Measurements from ENCODE around the gene ZFYVE28.
"Not testable (repeated sequence)": the region's sequence is repeated elsewhere in the genome, so short reads cannot be mapped to it uniquely, and the experiment has no call there.

ZFYVE28 gene

GRCh38 chr4:2417765-2418649 is at the start of gene ZFYVE28:
ZFYVE28 (minus strand) TSS chr4:2418645; CDS start chr4:2418323, 322 bp downstream.
- Mint-ChIP-seq H3K36me3 (no peaks in the 10 kb centered on the region), H3K27ac (peak within 1 kb of the TSS; percentile 67), H3K27me3 (peaks cover 65% of the 10 kb centered on the region), H3K4me3 (peak within 1 kb of the TSS; percentile 90), H3K4me1 (peaks cover 45% of the 10 kb centered on the region), H3K9me3 (no peaks in the 10 kb centered on the region)
- no peak for ATAC-seq

DNA sequence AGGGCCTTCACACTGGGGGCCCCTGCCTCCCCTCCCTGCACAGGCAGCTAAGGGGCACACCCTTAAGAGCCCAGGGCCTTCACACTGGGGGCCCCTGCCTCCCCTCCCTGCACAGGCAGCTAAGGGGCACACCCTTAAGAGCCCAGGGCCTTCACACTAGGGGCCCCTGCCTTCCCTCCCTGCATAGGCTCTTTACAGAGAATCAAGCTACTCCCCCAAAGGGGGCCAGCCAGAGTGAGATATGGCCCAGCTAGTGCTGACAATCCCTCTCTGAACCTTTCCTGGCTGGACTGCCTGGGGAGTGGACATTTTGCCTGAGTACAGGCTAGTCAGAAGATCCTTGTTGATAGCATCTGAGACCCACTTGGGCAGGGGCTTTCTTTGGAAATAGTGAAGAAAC is 47.1 kb upstream of the ZFYVE28 start:
- H3K27ac Mint-ChIP-seq, H3K9me3 Mint-ChIP-seq, ATAC-seq, H3K36me3 Mint-ChIP-seq, H3K4me3 Mint-ChIP-seq: not testable (repeated sequence)
- H3K27me3 Mint-ChIP-seq = peaks cover 13% of the 10 kb centered on the region
- peaks cover 37% of the 10 kb centered on the region for H3K4me1 Mint-ChIP-seq

DNA sequence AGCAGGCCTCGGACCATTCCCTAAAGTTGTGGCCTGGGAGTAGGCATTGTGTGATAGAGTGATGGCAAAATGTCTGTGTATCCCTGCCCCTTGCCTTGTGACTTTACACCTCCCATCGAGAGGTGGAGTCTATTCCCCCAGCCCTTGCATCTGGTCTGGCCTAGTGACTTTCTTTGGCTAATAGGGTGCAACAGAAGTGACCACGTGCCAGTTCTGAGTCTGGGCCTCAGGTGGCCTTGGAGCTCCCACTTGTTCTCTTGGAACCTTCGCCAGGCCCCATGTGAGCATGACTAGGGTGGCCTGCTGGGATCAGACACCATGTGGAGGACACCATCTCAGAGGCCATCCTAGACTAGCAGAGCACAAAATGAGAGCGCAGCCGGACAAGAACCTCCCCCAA is 46.6 kb upstream of the ZFYVE28 start:
- Mint-ChIP-seq H3K27me3 (peaks cover 13% of the 10 kb centered on the region), H3K9me3 (no peaks in the 10 kb centered on the region), H3K27ac (no peak overlapping the region), H3K36me3 (no peaks in the 10 kb centered on the region), H3K4me3 (no peak overlapping the region), H3K4me1 (peaks cover 32% of the 10 kb centered on the region)
- ATAC-seq = no peak

- Mint-ChIP-seq H3K36me3 (no peaks in the 10 kb centered on the region), H3K27me3 (peaks cover 13% of the 10 kb centered on the region), H3K4me1 (peaks cover 26% of the 10 kb centered on the region), H3K4me3 (peak overlapping the region; percentile 72), H3K9me3 (no peaks in the 10 kb centered on the region), H3K27ac (no peak overlapping the region)
- no peak for ATAC-seq
Observed at GRCh38 chr4:2462992-2463762, 44.7 kb upstream of the ZFYVE28 start.

- peak overlapping the region; percentile 78 for H3K4me3 Mint-ChIP-seq
- H3K36me3 Mint-ChIP-seq = no peaks in the 10 kb centered on the region
- H3K9me3 Mint-ChIP-seq = no peaks in the 10 kb centered on the region
- H3K27ac Mint-ChIP-seq = peak overlapping the region; percentile 55
- peaks cover 24% of the 10 kb centered on the region for H3K4me1 Mint-ChIP-seq
- peak; percentile 96 for ATAC-seq
- peaks cover 13% of the 10 kb centered on the region for H3K27me3 Mint-ChIP-seq
Observed at GRCh38 chr4:2462218-2462991, 44.0 kb upstream of the ZFYVE28 start.

GRCh38 chr4:2461246-2461960 is 43.0 kb upstream of the ZFYVE28 start:
- Mint-ChIP-seq H3K9me3 (no peaks in the 10 kb centered on the region), H3K27ac (peak overlapping the region; percentile 55), H3K4me1 (peaks cover 24% of the 10 kb centered on the region), H3K4me3 (peak overlapping the region; percentile 78), H3K36me3 (no peaks in the 10 kb centered on the region), H3K27me3 (peaks cover 13% of the 10 kb centered on the region)
- ATAC-seq = no peak

DNA sequence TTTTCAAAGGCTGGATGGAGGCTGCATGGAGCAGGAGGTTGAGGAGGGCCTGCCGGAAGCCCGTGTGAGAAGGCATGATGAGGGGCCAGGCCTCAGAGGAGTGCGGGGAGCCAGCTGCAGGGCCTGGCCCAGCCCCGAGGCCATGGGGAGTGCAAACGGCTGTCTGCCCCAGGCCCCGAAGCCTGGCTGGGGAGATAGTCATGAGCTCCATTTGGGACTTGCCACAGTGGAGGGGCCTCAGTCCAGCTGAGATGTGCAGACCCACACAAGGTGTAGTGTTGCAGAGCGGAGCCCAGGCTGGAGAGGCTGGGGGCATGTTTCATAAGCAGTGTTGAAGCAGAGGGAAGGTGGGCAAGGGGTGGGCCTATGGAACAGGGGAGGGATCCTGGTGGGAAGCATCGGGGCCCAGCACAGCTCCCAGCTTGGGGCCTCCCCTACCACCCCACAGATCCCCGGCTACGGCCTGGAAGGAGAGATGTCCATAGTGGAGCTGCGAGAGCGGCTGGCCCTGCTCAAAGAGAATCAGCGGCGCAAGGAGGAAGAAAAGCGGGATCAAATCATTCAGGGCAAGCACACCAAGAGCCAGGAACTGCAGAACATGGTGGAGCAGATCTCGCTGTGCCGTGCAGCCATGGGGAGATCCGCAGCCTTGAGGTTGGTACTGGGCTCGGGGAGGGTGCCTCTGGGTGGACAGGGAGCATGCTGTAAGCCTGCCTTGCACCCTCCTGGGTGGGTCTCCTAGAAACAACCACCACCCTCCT is 41.3 kb upstream of the ZFYVE28 start:
- H3K27me3 Mint-ChIP-seq = peaks cover 13% of the 10 kb centered on the region
- no peak overlapping the region for H3K27ac Mint-ChIP-seq
- no peaks in the 10 kb centered on the region for H3K9me3 Mint-ChIP-seq
- no peak for ATAC-seq
- peaks cover 24% of the 10 kb centered on the region for H3K4me1 Mint-ChIP-seq
- H3K36me3 Mint-ChIP-seq = no peaks in the 10 kb centered on the region
- H3K4me3 Mint-ChIP-seq = no peak overlapping the region

DNA sequence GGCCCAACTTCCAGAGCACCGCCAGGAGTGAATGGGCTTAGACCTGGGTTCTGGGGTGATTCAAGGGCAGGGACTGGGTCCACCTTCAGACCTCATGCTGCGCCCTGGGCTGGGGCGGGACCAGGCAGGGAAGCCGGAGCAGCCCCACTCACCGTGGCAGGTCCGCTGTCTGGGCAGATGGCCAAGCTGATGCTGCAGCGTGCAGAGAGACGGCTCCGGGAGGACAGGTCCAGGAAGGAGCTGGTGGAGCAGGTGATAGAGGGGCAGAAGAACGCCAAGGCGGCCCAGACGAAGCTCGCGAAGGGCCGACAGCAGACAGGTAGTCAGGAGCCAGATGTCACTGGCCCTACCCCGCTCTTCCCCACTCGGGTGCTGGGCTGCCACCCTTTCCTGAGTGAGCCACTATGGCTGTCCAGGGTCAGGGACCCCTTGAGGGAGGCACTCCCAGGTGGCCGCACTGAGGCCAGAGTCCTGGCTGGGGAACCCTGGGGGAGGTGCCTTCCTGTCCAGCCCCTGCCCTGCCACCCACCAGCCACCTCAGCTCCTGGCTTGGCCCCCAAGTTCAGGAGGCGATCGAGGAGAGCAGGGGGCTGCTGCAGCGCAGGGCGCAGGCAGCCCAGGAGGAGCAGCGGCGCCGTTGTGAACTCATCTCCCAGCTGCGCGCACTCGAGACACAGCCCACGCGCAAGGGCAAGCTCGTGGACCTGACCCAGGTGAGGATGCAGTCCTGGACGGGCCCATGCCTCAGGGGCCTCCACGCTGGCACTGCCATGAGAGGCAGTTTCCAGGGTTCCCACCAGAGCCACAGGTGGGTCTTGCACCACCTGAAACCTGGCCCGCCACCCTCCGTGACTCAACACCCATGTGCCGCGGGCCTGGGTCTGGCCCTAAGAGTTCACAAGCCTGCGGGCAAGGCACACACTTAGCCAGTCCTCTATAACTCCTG is 40.4 kb upstream of the ZFYVE28 start:
- no peak overlapping the region for H3K4me3 Mint-ChIP-seq
- H3K27ac Mint-ChIP-seq = no peak overlapping the region
- H3K36me3 Mint-ChIP-seq = no peaks in the 10 kb centered on the region
- peaks cover 13% of the 10 kb centered on the region for H3K27me3 Mint-ChIP-seq
- H3K4me1 Mint-ChIP-seq = peaks cover 24% of the 10 kb centered on the region
- ATAC-seq = no peak
- H3K9me3 Mint-ChIP-seq = no peaks in the 10 kb centered on the region

- no peaks in the 10 kb centered on the region for H3K9me3 Mint-ChIP-seq
- no peak for ATAC-seq
- H3K27ac Mint-ChIP-seq = no peak overlapping the region
- H3K27me3 Mint-ChIP-seq = peaks cover 13% of the 10 kb centered on the region
- no peaks in the 10 kb centered on the region for H3K36me3 Mint-ChIP-seq
- no peak overlapping the region for H3K4me3 Mint-ChIP-seq
- H3K4me1 Mint-ChIP-seq = peaks cover 15% of the 10 kb centered on the region
Observed at GRCh38 chr4:2457481-2458295, 39.2 kb upstream of the ZFYVE28 start.

DNA sequence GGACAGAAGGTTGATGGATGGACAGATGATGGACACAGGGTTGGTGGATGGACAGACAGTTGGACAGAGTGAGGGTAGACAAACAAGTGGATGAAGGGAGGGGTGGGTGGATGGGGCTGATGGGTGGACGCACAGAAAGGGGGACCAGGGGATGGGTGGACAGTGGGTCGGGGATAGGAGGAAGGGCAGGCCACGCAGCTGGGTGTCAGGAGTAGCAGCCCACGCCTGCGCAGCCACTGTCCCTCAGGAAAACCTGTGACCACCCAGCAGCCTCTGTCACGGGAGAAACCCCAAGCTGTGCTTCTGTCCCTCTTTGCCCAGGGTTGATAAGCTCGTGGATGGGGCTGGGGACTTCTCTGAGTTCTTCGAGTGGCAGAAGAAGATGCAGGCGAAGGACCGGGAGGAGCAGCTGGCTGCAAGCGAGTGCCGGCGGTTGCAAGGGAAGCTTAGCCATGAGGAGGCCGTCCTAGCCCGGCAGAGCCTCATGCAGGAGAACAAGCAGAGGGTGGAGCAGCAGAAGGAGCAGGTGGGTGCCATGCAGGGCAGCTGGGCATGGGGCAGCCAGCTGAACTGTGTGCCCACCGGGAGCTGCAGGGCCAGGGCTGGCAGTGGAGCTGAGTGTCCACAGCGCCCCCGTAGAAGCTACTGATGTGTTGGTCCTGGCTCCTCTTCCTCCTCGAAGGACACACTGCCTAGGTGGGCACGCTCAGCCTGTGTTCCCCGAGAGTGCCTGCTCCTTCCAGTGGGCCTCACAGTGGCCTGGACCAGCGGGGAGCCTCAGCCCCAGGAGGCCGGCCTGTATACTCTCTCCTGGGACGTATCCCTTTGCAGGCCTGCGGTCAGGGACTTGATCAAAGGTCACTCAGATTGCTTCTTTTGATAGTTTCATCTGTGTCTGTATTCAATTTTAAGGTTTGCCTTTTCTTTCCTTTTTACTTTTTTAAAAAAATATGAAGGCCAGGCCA is 33.7 kb upstream of the ZFYVE28 start:
- Mint-ChIP-seq H3K36me3 (no peaks in the 10 kb centered on the region), H3K27me3 (no peaks in the 10 kb centered on the region), H3K4me1 (no peaks in the 10 kb centered on the region), H3K9me3 (no peaks in the 10 kb centered on the region), H3K4me3 (no peak overlapping the region), H3K27ac (no peak overlapping the region)
- ATAC-seq = no peak

- Mint-ChIP-seq H3K4me3 (no peak overlapping the region), H3K27ac (no peak overlapping the region), H3K4me1 (no peaks in the 10 kb centered on the region), H3K36me3 (no peaks in the 10 kb centered on the region), H3K27me3 (no peaks in the 10 kb centered on the region), H3K9me3 (no peaks in the 10 kb centered on the region)
- no peak for ATAC-seq
Observed at GRCh38 chr4:2451036-2451520, 32.6 kb upstream of the ZFYVE28 start.

Data from stimulated activated memory B cell treated with anti-CD40 and anti-IgM and Interleukin-4, amounts not matched to agents 10 μg/mL and 1 μg/mL and 100 μg/mL, for 72 hours (primary cell).